Adrenal gland (tissue), 5 donors: ENCODE measurements around the gene SLC9A5.

Source experiments
- POLR2A ChIP-seq, 2 donors: fragments of 450-650 bp; IDR thresholded peaks; one replicate each; pipeline ENCODE4 v1.6.1; 2017; ENCODE audit warnings: antibody characterized with exemption in 2 of 2, mild to moderate bottlenecking in 2 of 2, moderate library complexity in 1 of 2
- TF ChIP-seq, protein P1 (sequence below), 6 experiments: fragments of 450-650 bp in 4 of 6; fragments of 200-600 bp in 2 of 6; sonication (generic) in 1 of 6; IDR thresholded peaks; 1 replicate in 5 of 6; 2 replicates in 1 of 6; pipeline versions ENCODE4 v1.5.1 to v1.8.0; 2016 to 2021; ENCODE audit warnings: antibody characterized with exemption in 6 of 6, mild to moderate bottlenecking in 2 of 6, moderate library complexity in 1 of 6
- donor health status: DM: no; HTN: no; CAD: no.

- no peak for TF ChIP-seq POLR2A (IDR thresholded peaks at IDR 0.05)
- TF ChIP-seq, protein P1, sequence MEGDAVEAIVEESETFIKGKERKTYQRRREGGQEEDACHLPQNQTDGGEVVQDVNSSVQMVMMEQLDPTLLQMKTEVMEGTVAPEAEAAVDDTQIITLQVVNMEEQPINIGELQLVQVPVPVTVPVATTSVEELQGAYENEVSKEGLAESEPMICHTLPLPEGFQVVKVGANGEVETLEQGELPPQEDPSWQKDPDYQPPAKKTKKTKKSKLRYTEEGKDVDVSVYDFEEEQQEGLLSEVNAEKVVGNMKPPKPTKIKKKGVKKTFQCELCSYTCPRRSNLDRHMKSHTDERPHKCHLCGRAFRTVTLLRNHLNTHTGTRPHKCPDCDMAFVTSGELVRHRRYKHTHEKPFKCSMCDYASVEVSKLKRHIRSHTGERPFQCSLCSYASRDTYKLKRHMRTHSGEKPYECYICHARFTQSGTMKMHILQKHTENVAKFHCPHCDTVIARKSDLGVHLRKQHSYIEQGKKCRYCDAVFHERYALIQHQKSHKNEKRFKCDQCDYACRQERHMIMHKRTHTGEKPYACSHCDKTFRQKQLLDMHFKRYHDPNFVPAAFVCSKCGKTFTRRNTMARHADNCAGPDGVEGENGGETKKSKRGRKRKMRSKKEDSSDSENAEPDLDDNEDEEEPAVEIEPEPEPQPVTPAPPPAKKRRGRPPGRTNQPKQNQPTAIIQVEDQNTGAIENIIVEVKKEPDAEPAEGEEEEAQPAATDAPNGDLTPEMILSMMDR (IDR thresholded peaks at IDR 0.05): no peak
Measured at GRCh38 chr16:67294938-67295361, 46.2 kb downstream of the SLC9A5 start.
